Measurements from ENCODE around the gene CLEC2A.
"Not testable (repeated sequence)": the region's sequence is repeated elsewhere in the genome, so short reads cannot be mapped to it uniquely, and the experiment has no call there.

Gene CLEC2A, protein sequence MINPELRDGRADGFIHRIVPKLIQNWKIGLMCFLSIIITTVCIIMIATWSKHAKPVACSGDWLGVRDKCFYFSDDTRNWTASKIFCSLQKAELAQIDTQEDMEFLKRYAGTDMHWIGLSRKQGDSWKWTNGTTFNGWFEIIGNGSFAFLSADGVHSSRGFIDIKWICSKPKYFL

DNA sequence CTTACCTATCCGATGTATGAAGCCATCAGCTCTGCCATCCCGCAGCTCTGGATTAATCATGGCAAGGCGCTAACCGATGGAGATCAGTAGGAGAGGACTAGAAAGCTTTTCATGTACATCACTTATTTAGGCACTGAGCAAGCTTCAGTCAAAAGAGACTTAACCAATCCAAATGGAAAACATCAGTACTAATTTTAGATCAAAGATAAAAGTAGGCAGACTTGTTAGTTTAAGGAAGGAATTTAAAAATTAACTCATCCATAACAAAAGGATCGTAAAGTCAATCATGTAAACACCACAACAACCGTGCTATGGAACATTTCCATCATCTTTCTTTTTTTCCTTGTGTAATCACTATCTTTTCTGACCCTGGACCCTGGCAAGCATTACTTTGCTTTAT lies at the start of gene CLEC2A:
Gene CLEC2A (minus strand): TSS at position 101 of the 400 bp plus-strand sequence. CDS start 41 bp downstream, at position 60.
- DNase-seq (ENCODE audit: low spot score): no peak

DNA sequence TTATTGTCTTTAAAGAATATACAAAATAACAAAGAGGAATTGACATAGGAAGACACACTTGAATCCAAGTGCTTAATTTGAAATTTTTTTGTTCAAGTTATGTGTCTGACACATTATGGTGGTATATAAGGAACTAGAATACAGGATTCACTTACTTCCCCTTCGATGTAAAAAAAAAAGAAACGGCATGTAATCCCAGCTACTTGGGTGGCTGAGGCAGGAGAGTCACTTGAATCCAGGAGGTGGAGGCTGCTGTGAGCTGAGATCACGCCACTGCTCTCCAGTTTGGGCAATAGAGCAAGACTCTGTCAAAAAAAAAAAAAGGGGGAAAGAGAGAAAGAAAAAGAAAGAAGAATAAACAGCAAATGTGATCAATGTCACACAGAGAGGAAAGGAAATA lies 48.0 kb upstream of the CLEC2A start:
- no peak for DNase-seq (ENCODE audit: low spot score)

DNA sequence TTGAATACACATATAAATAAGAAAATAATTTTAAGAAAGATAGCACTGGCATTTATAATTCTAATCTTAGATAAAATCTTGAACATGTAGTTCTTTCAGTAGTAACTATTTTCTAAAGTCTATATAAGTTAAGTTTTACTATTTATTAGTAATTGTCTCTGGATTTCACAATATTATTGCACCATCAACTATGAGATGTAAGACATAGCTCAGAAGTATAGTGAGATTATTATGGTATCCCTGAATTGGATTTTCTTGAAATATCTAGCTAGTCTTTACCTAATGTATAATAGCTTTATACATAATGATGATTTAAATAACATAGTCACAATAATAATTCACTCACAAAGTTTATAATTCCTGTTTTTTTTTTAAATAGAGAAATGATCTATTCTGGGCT lies 45.7 kb upstream of the CLEC2A start:
- no peak for DNase-seq (ENCODE audit: low spot score)

DNA sequence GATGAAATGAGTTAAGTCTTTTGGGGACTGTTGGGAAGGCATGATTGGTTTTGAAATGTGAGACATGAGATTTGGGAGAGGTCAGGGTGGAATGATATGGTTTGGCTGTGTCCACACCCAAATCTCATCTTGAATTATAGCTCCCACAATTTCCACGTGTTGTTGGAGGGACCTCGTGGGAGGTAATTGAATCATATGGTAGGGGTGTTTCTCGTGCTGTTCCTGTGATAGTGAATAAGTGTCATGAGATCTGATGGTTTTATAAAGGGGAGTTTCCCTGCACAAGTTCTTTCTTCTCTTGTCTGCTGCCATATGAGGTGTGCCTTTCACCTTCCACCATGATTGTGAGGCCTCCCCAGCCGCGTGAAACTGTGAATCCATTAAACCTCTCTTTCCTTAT lies 44.5 kb upstream of the CLEC2A start:
- not testable (repeated sequence) for DNase-seq (ENCODE audit: low spot score)

DNA sequence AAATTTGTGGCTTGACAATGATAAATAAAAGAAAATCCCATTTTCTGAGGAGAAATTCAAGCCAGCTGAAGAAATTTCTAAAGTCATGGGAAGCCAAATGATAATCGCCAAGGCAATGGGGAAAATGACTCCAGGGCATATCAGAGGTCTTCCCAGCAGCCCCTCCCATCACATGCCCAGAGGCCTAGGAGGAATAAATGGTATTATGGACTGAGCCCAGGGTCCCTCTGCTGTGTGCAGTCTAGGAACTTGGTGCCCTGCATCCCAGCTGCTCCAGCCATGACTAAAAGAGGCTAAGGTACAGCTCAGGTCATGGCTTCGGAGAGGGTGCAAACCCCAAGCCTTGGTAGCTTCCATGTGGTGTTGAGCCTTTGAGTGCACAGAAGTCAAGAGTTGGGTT lies 43.4 kb upstream of the CLEC2A start:
- no peak for DNase-seq (ENCODE audit: low spot score)

DNA sequence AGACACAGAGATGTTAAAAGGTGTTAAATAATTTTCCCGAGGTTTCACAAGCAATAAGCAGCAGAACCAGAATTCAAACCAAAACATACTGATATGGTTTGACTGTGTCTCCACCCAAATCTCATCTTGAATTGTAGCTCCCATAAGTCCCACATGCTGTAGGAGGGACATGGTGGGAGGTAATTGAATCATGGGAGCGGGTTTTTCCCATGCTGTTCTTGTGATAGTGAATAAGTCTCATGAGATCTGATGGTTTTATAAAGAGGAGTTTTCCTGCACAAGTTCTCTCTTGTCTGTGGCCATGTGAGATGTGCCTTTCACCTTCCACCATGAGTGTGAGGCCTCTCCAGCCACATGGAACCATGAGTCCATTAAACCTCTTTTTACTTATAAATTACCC lies 42.6 kb upstream of the CLEC2A start:
- not testable (repeated sequence) for DNase-seq (ENCODE audit: low spot score)

DNA sequence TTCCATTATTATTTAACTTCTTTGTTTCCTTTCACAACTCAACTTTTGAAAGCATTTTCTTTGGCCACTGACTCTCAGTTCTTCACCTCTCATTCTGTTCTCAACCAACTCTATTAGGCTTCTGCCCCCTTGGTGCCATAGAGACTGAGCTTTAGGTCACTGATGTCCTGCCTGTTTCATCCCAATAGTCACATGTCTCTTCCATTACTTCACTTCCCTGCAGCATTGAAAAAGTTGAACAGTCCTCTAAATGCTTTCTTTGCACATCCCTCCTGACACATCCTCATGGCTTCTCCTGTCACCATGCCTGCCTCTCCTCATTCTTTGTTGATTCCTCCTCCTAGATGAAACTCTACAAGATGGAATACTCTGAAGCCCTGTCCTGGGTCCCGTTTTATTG lies 41.8 kb upstream of the CLEC2A start:
- no peak for DNase-seq (ENCODE audit: low spot score)

DNA sequence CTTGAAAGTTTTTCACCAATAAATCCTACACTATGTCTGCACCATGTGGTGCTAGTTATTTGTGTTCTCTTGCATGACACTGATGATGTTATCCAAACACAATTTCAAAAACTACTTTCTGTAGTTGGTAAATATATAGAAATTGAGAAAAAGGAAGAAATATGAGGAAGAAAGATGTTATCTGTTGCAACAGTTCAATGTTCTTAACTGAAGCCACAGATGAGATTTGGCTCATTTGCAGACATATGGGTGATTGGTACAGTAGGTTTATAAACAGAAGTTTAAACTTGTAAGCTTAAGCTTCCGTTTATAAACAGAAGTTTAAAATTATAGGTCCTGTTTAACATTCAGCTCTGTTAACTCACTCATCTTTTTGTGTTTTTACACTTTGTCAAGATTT lies 39.0 kb upstream of the CLEC2A start, which contains the start of gene CLEC12A:
Gene CLEC12A (plus strand): TSS at position 229 of the 400 bp plus-strand sequence. CDS start 188 bp downstream, outside the sequence.
- DNase-seq (ENCODE audit: low spot score): no peak

DNA sequence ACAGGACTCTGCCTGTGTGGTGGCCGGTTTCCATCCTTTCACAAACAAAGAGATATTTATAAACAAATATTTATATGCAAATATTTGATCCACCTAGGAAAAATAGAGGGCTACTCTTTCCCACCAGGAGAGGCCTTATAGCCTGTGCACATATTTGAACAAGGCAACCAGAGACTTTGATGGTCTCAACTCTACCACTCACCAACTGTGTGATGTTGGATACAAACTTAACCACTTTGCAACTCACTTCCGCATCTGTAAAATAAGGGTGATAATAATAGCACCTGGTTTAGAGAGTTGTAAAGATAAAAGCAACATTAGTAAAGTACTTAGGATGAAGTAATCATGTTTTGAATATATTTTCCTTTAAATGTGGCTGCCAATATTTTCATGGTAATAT lies 37.5 kb upstream of the CLEC2A start:
- DNase-seq (ENCODE audit: low spot score): no peak

DNA sequence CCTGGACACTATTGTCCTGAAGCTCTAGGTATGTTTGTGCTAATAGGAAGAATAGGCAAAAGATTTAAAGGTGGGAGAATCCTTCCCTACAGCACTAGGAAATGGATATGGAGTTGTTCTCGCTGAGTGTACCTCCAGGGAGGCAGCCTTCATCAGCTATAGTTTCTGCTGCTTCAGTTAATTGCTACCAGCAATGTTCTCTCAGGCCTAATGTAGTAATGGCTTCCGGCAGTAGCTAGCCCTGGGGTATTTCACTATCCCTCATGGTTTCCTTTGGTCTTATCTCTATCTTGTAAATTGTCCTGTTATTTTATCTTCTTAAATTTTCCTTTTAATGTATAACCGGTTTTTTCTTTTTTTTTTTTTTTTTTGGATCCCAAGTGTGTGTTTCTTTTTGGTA lies 29.7 kb upstream of the CLEC2A start:
- DNase-seq (ENCODE audit: low spot score): no peak

DNA sequence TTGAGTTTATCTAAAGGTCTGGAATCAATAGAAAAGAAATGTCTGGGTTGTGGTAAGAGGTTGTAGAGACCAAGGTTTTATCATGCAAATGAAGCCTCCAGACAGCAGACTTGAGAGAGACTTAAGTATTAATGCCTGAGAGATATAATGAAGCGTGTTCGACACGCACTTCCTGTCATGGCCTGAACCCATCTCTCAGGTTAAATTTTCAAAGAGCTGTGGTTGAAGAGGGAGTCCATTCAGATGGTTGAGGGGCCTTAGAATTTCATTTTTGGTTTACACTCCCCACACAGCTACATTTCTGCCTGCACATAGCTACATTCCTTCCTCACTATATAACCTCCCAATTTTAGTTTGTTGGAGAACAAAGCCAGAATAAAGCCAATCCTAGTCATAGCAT lies 28.9 kb upstream of the CLEC2A start:
- no peak for DNase-seq (ENCODE audit: low spot score)

DNA sequence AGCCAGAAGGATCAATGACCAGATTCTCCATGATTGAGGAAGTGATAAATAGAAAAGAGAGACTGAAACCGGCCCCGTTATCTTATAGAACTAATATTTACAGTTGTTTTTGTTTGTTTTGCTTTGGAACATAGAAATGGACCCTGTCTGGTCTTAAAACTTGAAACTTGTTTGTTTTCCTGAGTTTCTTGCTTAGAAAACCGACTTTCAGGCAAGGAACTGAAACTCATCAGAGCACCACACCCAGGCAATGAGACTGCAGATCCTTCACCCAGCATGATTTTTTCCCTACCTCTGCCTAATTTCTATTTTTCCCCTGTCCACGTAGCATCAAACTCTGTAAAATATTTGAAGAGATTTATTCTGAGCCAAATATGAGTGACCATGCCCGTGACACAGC lies 28.4 kb upstream of the CLEC2A start:
- no peak for DNase-seq (ENCODE audit: low spot score)

DNA sequence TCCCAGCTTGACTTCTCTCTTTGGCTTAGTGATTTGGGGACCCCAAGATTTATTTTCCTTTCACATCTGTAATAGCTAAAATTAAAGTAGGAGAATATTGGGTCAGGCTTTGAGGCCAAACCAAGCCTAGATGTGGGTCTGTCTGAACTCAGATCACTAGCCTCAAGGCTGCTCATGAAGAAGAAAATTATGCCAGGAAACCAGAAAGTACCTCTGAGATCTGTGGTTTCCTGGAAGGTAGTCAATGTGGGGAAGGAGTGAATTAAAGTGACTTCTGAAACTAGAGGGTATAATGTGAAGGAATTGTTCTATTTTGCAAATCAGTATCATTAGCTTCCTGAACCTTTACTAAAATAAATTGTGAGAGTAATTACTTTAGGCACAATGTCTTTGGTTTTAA lies 25.7 kb upstream of the CLEC2A start:
- no peak for DNase-seq (ENCODE audit: low spot score)

DNA sequence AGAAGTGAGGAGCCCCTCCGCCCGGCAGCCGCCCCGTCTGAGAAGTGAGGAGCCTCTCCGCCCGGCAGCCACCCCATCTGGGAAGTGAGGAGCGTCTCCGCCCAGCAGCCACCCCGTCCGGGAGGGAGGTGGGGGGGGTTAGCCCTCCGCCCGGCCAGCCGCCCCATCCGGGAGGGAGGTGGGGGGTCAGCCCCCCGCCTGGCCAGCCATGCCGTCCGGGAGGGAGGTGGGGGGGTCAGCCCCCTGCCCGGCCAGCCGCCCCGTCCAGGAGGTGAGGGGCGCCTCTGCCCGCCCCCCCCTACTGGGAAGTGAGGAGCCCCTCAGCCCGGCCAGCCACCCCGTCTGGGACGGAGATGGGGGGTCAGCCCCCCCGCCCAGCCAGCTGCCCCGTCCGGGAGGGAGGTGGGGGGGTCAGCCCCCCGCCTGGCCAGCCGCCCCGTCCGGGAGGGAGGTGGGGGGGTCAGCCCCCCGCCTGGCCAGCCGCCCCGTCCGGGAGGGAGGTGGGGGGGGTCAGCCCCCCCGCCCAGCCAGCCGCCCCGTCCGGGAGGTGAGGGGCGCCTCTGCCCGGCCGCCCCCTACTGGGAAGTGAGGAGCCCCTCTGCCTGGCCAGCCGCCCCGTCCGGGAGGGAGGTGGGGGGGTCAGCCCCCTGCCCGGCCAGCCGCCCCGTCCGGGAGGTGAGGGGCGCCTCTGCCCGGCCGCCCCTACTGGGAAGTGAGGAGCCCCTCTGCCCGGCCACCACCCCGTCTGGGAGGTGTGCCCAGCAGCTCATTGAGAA lies 21.0 kb upstream of the CLEC2A start:
- DNase-seq (ENCODE audit: low spot score): not testable (repeated sequence)

DNA sequence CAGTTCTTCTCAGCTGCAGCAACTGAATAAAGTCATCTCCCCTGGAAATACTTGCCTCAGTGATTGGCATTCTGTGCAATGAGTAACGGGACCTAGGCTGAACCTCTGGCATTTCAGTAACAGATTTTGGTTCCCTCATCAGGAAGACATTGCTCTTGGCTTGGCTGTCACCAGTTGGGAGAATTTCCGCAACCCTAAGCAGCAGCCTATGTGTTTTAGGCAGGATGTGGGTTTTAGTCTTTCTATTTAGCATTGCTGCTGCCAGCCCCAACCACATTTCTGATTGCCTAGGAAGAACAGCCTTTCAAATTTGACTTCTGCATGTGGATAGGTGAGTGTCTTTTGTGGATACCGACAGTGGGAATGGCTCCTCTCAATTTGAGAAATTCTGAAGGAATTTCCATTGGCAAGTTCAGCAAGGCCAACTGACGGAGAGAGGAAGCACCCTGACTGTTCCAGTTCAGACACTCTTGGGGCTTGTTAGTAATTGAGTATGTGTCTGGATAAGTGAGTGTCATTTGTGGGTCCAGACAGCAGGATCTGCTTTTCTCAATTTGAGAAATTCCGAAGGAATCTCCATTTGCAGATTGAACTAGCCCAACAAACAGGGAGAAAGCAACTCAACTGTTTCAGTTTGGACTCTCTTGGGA lies 19.0 kb upstream of the CLEC2A start:
- DNase-seq (ENCODE audit: low spot score): no peak

DNA sequence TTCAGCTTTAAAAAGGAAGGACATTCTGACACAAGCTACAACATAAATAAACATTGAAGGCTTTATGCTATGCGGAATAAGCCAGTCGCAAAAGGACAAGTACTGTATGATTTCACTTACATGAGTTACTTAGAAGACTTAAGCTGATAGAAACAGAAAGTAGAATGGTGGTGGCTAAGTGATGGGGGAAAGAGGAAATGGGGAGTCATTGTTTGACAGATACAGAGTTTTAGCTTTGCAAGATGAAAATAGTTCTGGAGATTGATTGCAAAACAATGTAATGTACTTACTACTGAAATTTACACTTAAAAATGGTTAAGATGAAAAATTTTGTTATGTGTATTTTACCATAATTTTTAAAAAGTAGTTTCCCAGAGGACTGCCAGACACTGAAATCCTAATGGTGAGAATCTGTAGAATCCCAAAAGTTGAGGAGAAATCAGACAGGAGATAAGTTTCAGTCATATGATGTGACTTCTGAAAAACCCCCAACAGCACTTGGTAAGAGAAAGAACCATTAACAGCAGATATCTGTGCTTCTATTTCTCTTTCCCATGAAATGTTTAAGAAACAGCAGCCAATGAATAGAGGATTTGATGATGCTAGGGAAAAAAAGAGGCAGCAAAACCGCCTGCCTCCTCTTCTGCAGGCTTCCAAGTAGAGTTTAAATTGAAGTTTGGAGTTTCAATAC lies 16.6 kb upstream of the CLEC2A start:
- DNase-seq (ENCODE audit: low spot score): no peak

DNA sequence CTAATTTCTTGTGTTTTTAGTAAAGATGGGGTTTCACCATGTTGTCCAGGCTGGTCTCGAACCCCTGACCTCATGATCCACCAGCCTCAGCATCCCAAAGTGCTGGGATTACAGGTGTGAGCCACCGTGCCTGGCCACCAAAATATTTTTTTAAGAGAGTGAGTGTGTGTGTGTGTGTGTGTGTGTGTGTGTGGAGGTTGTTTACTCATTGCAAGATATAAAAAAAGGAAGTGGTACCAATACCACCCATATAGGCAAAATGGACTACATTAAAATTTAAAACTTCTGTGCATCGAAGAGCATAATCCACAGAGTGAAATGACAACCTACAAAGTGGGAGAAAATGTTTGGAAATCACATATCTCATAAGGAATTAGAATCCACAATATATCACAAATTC lies 15.5 kb upstream of the CLEC2A start:
- DNase-seq (ENCODE audit: low spot score): no peak

DNA sequence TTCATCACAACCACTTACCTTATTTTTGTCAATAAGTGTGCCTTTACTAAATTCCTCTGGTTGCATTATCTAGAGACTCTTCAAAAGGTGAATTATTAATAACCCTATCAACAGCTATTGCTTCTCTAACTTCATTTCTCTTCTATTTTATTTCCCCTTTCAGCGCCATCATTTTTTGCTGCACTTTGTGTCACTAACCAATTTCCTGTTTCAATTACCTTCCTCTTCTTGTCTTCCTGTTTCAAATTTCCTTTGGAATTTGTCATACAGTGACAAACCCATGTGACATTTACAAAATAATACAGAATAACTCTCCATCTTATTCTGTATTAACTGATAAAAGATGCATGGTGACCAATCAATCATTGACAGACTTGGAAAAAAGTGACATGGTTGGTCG lies 12.2 kb upstream of the CLEC2A start:
- no peak for DNase-seq (ENCODE audit: low spot score)

DNA sequence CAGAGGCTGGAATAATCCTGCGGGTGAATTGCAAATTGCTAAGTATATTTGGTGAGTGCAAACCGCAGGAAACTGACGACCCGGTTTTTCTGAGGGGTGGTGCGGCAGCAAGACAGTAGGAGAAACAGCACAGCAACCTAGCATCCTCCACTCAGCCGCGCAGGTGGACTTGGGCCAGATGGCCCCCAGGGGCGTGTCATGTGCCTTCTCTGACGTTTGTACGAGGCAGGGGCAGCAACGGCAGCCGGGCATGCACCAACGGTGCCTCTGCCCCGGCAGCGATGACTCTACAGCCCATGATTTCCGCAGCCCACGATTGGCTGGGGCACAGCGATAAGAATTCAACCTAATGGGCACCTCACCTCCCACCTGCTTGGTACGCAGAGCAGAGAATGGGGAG lies 11.1 kb upstream of the CLEC2A start:
- DNase-seq (ENCODE audit: low spot score): no peak

DNA sequence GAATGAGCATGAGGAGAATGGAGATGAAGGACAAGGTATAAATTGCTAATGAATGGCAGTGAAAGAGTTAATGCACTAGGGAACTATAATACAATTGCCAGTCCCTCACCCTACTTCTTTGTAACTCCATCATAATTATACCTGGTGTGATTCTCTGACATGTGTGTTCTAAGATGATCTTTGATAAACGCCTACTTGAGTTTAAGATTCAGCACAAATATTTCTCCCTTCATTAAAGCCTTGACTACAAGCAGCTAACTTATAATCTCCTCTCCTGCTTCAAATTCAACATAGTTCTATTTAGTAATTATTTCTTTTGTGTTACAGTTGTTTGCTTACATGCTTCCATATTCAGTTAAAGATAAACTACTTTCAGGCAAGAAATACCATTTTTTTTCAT lies 9.7 kb upstream of the CLEC2A start:
- DNase-seq (ENCODE audit: low spot score): no peak

DNA sequence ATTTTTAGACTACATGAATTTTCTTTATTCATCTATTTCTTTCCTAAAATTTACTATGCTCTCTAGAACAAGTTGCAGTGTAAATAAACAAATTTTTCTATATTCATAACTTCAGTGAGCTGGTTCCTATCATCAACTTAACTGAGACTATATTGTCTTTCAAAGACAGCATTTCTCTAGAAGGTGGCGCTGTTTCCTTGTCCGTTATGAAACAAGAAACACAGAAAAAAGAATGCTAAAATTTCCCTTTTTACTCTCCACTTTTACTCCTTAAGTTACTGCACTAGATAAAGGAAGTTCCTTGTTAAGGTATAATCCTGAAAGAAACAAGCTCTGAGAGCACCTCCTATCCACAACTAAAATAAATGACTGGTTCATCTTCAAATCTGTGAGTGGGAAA lies 8.2 kb upstream of the CLEC2A start:
- DNase-seq (ENCODE audit: low spot score): no peak

DNA sequence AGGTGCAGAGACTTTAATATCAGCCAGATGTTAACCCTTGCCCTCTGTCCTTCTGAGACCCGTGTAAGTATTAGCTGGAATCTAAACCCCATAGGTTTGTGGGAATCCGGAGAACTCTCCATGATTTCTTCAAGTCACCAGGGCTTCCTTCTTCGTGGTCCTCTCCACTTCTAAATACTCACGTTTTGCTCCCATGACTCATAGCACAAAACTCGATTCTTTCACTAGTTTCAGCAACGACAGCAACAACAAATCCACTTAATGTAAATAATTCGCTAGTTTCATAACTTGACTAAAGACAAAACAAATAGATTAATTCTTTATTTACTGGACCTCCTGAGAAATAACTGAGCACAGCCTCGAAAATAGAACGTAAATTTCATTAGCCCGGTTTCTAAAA lies 4.4 kb upstream of the CLEC2A start:
- no peak for DNase-seq (ENCODE audit: low spot score)

DNA sequence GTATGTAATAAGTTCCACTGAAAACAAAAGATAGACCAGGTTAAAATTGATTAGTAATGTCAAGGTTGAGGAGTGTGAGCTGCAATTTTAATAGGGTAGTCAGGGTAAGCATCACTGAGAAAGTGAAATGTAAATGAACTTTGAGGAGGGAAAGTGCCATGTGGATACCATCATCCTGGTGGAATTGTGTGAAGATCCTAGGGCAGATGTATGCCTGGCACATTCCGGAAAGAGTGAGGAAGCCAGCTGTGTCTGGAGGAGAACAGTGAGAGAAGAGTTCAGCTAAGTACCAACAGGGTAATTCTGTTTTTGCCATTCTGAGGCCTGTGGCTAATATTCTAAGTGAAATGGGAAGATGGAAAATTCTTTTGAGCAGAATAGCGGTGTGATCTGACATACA lies 2.9 kb upstream of the CLEC2A start:
- no peak for DNase-seq (ENCODE audit: low spot score)
